ENCODE data around the gene RECK.

Gene RECK

DNA sequence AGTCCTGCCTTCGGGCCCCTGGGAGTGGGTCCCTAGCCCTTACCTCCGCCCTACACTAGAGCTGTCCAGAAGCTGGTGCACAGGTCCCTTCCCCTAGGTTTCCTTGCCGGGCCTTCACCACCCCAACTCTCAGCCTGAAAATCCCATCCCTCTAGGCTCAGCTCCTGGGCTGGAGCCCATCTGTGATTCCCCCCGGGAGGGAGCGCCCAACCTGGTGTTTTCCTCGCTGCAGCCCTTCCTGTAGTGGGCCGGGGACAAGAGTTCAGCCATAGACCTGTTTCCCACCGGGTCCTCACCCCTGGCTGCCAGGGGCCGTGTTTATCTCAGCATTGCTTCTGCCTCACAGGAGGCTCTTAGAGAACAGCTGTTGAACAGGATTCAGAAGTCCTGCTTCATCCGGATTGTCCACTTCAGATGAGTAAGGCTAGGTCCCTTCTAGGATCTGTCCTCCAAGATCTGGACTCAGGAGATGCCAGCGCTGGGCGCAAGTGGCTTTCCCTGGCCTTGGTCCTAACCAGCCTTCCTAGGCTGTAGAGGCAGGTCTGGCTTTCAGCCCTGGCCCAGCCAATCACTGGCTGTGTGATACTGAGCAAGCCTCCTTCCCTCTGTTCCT is 100.8 kb downstream of the RECK start:
- DNase-seq (ENCODE audit: low read depth in 2 of 2, low spot score in 1 of 2) = no peak

DNA sequence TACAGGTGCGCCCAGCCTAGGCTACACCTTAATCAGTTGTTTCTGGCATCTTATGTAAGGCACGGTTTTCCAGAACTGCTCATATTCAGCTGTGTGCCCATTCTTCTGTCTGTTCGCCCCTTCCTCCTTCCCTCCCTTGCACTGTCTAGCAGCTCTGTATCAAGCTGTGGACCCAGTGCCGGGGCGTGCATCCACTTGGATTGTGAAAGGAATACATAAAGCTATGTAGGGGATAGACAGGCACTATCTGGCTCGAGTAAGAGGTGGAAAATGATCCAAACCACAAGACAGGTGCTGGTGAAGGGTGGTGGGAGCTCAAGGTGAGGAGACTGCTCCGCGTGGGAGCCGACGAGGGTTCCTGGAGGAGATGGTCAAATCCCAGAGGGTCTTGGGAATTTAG is 101.8 kb downstream of the RECK start:
- no peak for DNase-seq (ENCODE audit: low read depth in 2 of 2, low spot score in 1 of 2)

DNA sequence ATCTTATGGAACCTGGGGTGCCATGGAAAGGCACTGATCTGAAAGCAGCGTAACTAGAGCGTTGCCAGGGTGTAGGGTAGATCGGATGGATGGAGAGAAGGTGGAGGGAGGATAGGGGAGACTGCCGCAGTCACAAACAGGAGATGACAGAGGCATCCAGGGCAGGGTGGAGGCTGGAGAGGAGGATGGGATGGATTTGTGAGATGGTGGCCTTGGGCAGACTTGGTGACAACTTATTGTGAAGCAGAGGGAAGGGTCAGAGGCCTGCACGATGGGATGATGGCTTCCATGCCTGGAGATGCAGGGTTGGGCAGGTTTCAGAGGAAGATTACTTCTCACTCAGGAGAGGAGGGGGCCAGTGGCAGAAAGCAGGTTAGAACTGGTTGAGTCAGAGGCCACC is 102.2 kb downstream of the RECK start:
- DNase-seq (ENCODE audit: low read depth in 2 of 2, low spot score in 1 of 2) = no peak

DNA sequence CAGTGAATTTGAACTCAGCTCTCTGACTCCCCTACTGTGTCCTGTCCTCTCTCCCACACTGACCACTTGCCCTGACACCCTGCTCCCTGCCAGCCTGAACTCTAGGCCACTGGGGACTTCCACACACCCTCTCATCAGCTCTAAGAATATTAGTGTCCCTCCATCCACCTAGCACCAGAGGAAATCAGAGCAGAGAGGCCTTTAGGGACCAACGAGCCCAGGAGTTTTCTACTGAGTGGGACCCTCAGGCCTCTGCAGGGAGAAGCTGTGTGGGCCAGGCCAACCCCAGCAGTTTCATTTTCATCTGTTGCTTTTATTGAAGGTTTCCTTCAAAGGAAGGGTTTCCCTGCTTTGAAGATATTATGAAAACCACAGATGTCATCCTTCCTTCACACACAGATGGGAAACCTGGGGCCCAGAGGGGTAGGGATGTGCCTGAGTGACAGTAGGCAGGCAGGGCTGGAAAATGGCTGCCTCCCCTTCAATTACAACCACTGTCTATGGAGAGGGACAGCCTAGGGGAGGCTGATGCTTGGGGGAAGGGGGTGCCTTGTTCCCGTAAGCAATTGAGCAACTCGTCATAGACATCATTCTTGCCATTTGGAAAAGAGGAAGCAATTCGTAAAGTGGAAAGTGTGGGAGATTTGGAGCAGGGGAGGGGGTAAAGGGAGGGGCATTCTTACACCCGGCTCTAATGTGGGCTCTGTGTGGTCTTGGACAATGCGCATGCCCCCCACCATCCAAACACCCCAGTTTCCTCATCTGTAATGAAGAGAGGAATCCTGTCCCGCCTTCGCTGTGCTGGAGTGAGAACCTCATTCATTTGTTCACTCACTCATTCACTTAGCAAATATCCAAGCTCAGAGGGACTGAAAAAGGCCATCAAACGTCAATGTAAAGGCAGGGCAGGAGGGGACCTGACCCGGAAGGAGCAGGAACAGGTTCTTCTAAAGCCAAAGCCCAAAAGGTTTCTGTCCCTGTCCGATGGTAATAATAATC is 103.7 kb downstream of the RECK start:
- no peak for DNase-seq (ENCODE audit: low read depth in 2 of 2, low spot score in 1 of 2)

DNA sequence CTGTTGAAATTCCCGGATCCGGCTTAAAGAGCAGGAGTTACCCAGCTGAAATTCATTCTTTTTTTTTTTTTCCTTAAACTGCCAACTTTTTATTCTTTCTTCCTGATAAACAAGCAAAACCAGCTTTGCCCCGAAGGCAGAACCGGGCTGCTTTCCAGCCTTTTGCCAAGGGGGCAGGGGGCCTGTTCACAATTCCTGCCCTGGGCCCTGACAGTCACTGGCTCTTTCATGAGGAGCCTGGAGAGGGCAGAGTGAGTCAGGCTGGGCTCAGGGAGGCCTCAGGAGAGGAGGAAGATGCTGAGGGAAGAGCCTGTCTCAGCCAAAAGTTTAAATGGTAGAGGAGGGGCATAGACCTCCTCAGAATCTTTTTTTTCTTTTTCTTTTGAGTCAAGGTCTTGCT is 104.6 kb downstream of the RECK start:
- no peak for DNase-seq (ENCODE audit: low read depth in 2 of 2, low spot score in 1 of 2)

DNA sequence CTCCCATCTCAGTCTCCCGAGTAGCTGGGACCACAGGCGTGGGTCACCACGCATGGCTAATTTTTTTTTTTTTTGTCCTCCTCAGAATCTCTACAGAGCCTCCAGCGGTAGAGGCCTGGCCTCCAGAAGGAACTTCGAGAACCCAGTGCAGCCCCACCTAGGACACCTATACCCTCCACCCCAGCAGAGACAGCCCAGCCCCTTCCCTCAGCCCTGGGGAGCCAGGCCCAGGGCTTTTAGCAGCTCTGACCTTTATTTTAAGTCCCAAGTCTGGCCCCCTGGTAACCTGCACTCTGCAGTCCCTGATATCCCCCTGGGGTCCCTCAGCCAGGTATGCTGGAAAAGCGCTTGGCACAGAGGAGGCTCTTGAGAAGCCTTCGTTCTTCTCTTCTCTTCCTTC is 105.0 kb downstream of the RECK start:
- DNase-seq (ENCODE audit: low read depth in 2 of 2, low spot score in 1 of 2) = no peak

DNA sequence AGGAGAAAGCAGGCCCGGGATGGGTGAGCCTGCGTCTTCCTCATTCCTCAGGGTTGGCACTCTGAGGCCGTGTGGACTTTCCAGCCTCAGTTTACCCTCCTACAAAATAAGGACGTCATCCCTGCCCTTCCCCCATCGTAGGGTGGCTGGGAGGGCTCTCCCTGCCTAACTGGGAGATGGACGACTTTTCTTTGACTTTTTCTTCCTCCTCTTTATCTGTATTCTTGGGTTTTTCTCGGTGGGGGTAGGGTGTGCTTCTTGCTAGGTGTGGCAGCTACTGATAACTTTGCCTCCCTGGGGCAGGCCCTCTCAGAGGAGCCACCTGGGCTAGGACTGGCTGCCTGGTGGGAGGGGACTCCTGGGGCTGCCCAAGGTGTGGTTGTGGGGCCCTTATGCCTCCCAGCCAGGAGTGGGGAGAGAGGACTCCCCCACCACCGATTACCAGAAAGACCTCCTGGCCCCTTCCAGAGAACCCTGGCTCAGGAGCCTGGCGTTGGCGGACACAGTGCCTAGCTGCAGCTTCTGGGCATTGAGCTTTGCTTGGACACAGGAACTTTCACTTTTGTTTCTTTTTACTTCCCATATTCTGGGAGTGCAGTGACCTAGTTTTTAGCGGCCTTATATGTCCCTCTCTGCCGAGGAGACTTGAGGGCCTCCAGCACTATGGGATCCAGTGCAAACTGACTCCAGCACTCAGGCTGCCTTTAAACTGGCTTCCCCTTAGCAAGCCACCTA is 106.0 kb downstream of the RECK start:
- DNase-seq (ENCODE audit: low read depth in 2 of 2, low spot score in 1 of 2) = no peak

DNA sequence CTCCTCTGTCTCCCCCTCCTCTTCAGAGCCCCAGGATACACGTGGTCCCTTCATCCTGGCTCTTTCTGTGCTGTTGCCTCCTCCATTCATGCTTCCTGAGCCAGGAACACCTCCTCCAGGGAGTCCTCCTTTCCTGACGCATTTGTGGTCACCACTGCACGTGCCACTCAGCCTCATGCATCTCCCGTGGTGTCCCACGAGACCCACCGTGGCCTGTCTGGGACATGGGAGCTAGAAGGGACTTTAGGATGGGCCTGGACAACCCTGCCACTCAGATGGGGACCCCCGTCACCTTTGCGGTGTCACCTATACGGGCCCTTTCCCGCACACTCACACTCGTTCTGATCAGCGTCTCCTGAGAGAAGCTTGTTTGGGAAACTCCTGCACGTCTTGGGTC is 106.5 kb downstream of the RECK start:
- DNase-seq (ENCODE audit: low read depth in 2 of 2, low spot score in 1 of 2) = no peak

DNA sequence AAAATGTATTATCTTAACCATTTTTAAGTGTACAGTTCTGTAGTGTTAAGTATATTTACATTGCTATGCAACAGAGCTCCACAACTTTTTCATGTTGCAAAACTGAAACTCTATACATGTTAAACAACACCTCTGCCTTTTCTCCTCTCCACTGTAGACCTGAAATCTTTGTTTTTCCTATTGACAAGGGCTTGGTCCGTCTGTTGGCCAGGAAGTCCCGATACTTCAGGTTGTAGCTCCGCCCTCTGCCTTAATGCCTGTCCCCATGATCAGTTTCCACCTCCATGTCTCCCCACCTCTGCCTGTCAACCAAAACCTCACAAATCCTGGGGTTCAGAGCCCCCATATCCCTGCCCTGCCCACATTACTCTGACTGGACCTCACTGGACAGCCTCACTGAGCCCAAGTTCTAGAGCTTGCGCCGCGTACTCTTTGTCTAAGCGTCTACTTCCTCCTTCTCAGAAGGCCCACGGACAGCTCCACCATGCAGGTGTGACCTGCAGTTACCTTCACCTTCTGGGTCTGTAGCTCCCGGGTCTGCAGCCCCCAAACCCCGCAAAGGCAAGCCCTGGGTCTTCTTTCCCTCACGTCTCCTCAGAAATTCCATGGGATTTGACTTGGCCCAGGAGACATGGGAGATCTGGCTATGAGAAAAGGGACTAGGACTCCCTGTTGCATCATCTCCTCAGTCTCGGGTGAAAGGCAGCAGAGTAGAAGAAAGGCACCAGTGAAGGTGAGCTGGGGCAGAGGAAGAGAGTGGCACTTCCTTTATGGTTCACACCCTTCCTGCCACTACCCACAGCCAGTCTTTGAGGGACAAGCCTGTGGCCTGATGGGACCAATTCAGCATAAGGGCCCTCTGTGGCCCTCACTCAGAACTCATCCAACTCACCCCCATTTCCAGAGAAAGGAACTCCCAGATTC is 107.9 kb downstream of the RECK start:
- no peak for DNase-seq (ENCODE audit: low read depth in 2 of 2, low spot score in 1 of 2)

DNA sequence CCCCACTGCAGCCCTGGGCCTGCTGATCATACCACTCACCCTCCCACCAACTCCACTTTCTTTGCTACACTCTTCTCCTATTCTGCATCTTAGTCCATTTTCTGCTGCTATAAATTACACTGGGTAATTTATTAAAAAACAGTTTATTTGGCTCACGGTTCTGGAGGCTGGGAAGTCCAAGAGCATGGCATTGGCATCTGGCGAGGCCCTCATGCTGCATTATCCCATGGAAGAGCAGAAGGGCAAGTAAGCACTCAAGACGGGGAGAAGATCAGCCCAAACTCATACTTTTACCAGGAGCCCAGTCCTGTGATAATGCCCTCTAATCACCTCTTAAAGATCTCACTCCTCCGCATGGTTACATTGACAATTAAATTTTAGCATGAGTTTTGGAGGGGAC is 109.3 kb downstream of the RECK start:
- DNase-seq (ENCODE audit: low read depth in 2 of 2, low spot score in 1 of 2) = no peak

DNA sequence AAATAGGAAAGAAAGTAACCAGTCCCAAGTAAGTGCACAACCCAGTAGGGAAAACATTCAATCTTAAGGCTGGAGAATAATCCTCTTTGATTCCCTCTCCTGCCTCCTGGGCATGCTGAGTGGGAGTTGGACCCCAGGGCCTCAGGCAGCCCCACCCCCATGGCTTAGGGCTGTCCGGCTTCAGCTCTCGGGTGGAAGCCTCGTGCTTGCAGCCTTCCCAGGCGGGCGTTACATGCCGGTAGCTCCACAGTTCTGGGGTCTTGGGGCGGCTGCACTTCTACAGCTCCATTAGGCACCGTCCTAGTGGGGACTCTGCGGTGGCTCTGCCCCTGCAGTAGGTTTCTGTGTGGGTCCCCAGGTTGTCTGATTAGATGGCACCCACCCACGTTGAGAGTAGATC is 109.9 kb downstream of the RECK start:
- no peak for DNase-seq (ENCODE audit: low read depth in 2 of 2, low spot score in 1 of 2)

DNA sequence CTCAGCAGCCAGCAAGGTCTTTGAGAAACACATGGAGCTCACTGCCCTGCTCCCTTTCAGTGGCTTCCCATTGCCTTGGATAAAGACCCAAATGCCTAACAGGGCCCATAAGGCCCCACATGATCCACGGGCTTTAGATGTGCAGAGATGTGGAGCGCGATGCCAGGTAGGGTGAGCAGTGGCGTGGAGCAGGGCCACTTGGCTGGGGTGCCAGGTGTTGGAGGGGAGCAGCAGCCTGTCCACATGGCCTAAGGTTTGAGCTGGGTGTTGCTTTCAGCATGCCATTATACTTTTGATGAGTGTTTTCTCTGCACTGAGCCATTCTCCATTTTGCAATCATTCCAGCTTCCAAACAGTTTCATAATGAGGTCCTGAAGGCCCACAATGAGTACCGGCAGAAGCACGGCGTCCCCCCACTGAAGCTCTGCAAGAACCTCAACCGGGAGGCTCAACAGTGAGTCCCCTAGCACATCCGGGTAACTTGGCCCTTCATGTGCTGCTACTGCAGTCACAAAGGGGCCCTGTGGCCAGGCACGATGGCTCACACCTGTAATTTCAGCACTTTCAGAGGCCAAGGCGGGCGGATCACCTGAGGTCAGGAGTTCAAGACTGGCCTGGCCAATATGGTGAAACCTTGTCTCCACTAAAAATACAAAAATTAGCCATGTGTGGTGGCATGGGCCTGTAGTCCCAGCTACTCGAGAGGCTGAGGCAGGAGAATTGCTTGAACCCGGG is 110.9 kb downstream of the RECK start:
- DNase-seq (ENCODE audit: low read depth in 2 of 2, low spot score in 1 of 2) = no peak

DNA sequence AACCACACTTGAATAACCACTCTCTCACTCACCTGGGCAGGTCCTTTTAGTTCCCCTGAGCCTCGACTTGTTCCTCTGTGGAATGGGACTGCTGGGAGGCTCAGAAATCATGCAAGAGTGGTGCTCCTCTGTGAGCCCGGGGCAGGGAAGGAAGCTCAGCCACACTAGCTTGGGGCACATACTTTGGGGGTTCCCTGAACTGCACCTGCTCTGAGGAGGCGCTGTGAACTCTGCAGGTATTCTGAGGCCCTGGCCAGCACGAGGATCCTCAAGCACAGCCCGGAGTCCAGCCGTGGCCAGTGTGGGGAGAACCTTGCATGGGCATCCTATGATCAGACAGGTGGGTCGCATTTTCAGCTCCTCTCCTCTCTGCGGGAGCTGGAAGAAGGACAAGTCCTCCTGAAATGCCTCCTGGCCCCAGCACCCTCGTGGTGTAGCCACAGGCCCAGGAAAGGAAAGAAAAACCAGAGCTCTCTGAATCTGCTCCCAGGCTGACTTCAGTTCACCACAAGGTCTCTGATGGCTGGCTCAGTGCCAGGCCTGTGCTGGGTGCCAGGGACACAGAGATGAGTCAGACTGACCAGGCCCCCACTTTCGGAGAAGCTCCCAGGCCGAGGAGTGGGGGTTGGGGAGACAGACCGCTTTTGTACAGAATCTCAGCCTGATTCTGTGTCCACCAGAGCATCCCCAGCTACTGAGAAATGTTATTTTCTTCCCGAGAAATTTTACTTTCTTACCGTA is 111.8 kb downstream of the RECK start:
- peak; percentile 54 to 61 for DNase-seq (ENCODE audit: low read depth in 2 of 2, low spot score in 1 of 2)

DNA sequence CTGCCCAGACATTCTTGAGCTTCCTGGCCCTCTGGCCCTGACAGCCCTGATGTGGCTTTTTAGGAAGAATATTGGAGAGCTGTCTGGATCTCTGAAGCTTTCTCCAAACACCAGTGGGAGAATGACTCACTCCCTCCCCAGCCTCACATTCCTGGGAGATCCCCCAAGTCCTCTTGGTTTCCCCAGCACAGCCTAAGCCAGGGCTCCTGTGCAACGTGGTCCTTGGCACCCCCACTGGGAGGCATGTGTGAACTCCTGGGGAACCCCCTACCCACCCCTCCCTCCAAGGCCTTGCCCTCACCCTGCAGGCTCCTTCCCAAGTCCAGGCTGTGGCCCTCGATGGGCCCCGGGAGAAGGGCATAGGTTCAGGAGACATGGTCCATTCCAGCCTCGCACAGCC is 112.5 kb downstream of the RECK start:
- DNase-seq (ENCODE audit: low read depth in 2 of 2, low spot score in 1 of 2) = no peak

DNA sequence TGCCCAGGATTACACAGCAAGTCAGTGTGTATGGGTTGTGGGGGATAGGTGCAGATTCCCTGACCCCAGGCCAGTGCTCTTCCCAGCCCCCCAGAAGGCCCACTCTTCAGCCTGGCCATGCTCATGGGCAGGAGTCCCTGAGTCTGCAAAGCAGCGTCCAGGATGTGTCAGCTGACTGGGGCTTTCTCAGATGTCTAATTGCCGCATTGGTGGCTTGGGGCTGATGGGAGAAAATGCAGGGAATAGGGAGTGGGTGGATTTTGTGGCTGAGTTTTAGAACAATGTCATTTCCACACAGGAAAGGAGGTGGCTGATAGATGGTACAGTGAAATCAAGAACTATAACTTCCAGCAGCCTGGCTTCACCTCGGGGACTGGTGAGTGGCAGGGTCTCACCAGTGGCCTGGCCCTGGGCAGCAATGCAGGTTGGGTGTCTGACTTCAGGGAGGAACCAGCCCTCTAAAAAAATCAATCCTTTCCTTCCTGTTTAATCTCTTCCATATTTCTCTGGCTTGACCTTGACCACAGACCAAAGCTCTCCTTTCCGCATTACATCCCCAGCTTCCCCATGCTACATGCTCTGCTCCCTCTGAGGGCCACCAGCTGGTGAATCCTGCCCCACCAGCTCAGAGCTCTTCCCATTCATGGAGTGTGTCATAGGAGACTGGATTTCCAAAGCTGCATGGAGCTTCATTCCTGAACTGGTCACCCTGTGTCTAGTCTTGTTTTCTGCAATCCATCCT is 114.0 kb downstream of the RECK start:
- no peak for DNase-seq (ENCODE audit: low read depth in 2 of 2, low spot score in 1 of 2)

DNA sequence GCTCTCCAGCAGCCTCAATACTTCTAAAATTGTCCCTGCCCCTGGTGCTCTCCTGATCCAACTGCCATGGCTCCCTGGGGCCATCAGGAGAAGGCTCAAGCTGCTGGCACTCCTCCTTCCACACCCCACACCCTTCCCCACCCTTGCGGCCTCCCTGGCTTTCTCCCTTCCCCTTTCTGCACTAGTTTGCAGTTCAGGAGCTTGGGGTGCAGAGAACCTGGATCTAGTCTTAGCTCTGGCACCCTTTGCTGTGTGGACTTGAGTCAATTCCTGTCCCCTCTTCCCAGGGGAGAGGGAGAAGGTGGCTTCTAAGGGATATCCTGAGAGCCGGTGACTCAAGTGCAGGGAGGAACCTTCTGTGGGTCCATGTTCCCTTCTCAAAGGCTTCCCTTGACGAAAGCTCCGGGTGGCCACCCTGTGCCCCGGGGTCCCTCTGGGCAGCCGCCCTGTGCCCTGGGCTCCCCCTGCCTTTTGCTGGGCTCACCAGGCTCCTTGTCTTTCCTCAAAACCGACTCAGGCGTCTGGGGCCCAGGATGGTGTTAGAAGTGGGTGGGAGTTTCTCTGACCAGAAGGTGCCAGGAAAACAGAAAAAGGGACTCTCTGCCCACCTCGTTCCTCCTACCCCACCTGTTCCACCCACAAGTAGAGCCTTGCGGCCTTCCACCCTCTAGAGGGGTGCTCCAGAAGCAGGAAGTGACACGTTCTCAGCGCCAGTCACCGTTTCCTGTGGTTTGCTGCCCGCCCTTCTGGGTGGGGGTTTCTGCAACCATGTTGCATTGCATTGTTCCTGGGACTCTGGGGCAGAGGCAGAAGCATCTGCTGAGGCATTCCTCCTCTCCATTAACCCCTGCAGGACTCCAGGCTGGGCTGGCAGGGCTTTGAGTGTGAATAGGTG is 114.8 kb downstream of the RECK start:
- DNase-seq (ENCODE audit: low read depth in 2 of 2, low spot score in 1 of 2) = peak; percentile 79 to 85

DNA sequence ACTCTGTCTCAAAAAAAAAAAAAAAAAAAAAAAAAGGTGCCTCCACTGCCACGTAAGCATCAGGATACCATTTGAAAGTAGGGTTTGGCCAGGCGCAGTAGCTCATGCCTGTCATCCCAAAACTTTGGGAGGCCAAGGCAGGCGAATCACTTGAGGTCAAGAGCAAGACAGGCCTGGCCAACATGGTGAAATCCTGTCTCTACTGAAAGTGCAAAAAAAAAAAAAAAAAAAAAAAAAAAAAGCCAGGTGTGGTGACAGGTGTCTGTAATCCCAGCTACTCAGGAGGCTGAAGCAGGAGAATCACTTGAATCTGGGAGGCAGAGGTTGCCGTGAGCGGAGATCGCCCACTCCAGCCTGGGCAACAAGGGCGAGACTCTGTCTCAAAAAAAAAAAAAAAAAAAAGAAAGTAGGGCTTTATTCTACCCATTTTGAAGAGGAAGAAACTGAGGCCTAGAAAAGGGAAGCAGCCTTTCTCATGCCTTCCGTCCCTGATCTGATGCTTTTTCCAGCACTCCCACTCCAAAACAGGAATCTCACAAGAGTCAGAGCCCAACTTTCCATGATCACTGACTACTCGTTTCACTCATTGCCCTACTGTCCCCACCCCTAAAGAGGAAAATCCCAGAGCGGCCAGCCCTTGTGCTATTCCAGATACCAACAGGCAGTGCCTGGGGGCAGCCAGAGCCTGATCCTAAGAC is 116.2 kb downstream of the RECK start:
- no peak for DNase-seq (ENCODE audit: low read depth in 2 of 2, low spot score in 1 of 2)

All from stimulated activated CD8-positive, alpha-beta memory T cell treated with anti-CD3 and anti-CD28 coated beads, Interleukin-4, amount 100 ng/mL, for 4 hours (primary cell).